Chondrocyte (in vitro differentiated cells): Measurements from ENCODE around the gene MBLAC1. TPM values are rescaled to one million over a fixed set of nuclear protein-coding genes. Genes with fewer than 3 reads are reported as not detected.
A peak's percentile ranks its signal among the peaks of the same experiment; 100 is the strongest.

Experiments
- DNase-seq: peaks from one replicate; pipeline ENCODE4 v3.0.0; 2021; ENCODE audit warnings: mixed read lengths, low spot score
- H3K27ac Mint-ChIP-seq: one replicate; pipeline ENCODE4 v1.8.0; 2021; ENCODE audit warnings: mild to moderate bottlenecking, moderate library complexity, mixed read lengths; ENCODE audit not compliant: unreplicated experiment
- H3K27me3 Mint-ChIP-seq: 2 replicates; pipeline ENCODE4 v1.8.0; 2021; ENCODE audit warnings: low read depth, mixed read lengths
- H3K36me3 Mint-ChIP-seq: 2 replicates; pipeline ENCODE4 v1.8.0; 2021; ENCODE audit warnings: low read depth, mixed read lengths
- H3K4me1 Mint-ChIP-seq: 2 replicates; pipeline ENCODE4 v1.8.0; 2021; ENCODE audit warnings: low read depth, mild to moderate bottlenecking, mixed read lengths
- H3K4me3 Mint-ChIP-seq: one replicate; pipeline ENCODE4 v1.8.0; 2021; ENCODE audit warnings: mild to moderate bottlenecking, moderate library complexity, mixed read lengths; ENCODE audit not compliant: unreplicated experiment
- H3K9me3 Mint-ChIP-seq: 2 replicates; pipeline ENCODE4 v1.8.0; 2021; ENCODE audit warnings: low read depth, mixed read lengths
- CTCF ChIP-seq: fragments of 200-600 bp; sonication (generic); IDR thresholded peaks from 2 replicates; pipeline ENCODE4 v1.5.0; 2021; ENCODE audit warnings: antibody characterized with exemption, mild to moderate bottlenecking, moderate library complexity
- total RNA-seq: library from RNA; stranded (reverse); gene quantifications from 3 replicates; pipeline ENCODE4 v1.2.1, GENCODE V29; 2021

MBLAC1 gene
- total RNA-seq, 1 donor from 2014 or later: 1.7 TPM

DNA sequence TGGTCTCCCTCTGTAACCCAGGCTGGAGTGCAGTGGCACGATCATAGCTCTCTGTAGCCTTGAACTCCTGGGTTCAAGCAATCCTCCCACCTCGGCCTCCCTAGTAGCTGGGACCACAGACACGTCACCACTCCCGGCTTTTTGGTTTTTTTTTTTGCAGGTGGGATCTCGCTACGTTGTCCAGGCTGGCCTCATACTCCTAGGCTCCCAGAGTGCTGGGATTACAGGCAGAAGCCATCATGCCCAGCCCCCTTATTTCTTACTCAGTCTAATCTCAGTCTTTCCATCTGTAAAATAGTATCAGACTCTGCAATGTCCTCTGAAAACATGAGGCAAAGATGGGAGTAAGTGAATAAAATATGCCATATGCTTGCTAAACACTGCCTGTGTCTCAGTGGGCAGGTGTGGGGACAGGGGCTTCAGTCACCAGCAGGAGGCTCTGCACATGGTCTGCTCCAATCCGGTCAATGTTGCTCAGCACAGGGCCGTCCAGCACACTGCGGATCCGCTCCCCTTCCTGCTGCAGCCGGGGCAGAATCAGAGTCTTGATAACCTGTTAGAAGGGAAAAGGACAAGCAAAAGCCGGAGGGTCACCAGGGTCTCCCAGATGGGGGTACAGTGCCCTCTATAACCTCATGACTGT, 17.1 kb upstream of the MBLAC1 start:
- H3K27ac Mint-ChIP-seq: no peak overlapping the region

GRCh38 chr7:100111156-100111555, 15.6 kb upstream of the MBLAC1 start:
- H3K9me3 Mint-ChIP-seq: no peaks in the 10 kb centered on the region
- no peak overlapping the region for H3K4me3 Mint-ChIP-seq
- H3K27me3 Mint-ChIP-seq: no peaks in the 10 kb centered on the region
- no peak for DNase-seq
- H3K4me1 Mint-ChIP-seq: no peaks in the 10 kb centered on the region
- H3K36me3 Mint-ChIP-seq: peaks cover 29% of the 10 kb centered on the region
- H3K27ac Mint-ChIP-seq: no peak overlapping the region
- TF ChIP-seq CTCF: no peak

More for the DNA sequence above, 17.1 kb upstream of the MBLAC1 start:
- Mint-ChIP-seq H3K4me3 (no peak overlapping the region), H3K4me1 (no peaks in the 10 kb centered on the region), H3K27me3 (no peaks in the 10 kb centered on the region), H3K36me3 (peaks cover 34% of the 10 kb centered on the region), H3K9me3 (no peaks in the 10 kb centered on the region)
- DNase-seq: no peak
- TF ChIP-seq CTCF: peak; percentile 32

DNA sequence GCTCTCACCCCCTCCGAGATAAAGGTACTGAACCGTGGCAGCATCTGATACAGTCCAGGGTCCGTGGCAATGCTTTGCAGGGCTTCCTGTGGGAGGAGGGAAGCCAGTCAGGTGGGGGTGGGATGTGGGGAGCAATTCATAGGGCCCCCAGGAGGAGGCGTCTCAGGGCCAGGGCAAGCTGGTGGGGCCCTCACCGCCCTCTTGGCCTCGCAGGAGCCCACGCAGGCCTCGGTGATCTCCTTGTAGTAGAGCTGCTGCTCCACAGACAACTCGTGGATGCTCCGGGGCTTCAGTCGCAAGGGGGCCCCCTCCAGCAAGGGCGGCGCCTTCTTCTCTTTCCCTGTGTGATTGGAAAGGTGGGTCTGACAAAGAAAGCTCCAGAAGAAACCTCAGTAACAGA, 14.9 kb upstream of the MBLAC1 start:
- no peak overlapping the region for H3K4me3 Mint-ChIP-seq
- no peak overlapping the region for H3K27ac Mint-ChIP-seq
- no peaks in the 10 kb centered on the region for H3K27me3 Mint-ChIP-seq
- no peaks in the 10 kb centered on the region for H3K4me1 Mint-ChIP-seq
- no peaks in the 10 kb centered on the region for H3K9me3 Mint-ChIP-seq
- no peak for DNase-seq
- peaks cover 26% of the 10 kb centered on the region for H3K36me3 Mint-ChIP-seq
- no peak for TF ChIP-seq CTCF

DNA sequence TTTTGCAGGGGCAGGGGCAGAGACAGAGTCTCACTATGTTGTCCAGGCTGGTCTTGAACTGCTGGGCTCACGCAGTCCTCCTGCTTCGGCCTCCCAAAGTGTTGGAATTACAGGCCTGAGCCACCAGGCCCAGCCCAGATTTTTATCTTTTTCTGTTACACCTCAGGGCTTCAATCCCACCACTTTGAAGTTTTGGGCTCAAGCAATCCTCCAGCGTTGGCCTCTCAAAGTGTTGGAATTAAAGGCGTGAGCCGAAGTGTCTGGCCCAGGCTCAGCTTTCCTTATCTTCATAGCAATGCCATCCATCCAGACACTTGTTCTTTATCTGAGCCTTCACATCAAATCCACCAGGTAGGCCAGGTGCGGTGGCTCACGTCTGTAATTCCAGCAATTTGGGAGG, 11.7 kb upstream of the MBLAC1 start:
- TF ChIP-seq CTCF: no peak
- Mint-ChIP-seq H3K36me3 (peaks cover 14% of the 10 kb centered on the region), H3K27ac (no peak overlapping the region), H3K27me3 (no peaks in the 10 kb centered on the region), H3K9me3 (no peaks in the 10 kb centered on the region), H3K4me3 (no peak overlapping the region), H3K4me1 (peaks cover 11% of the 10 kb centered on the region)
- no peak for DNase-seq

- Mint-ChIP-seq H3K27me3 (no peaks in the 10 kb centered on the region), H3K4me1 (peaks cover 21% of the 10 kb centered on the region), H3K36me3 (peaks cover 4% of the 10 kb centered on the region), H3K4me3 (peak overlapping the region; percentile 86), H3K27ac (peak overlapping the region; percentile 96), H3K9me3 (no peaks in the 10 kb centered on the region)
- no peak for TF ChIP-seq CTCF
- DNase-seq: no peak
These were observed 8.2 kb upstream of the MBLAC1 start for GRCh38 chr7:100118388-100119071.
